Astrocyte of the cerebellum (primary cell): ENCODE data around the gene USP53.
"Not testable (repeated sequence)": the region's sequence is repeated elsewhere in the genome, so short reads cannot be mapped to it uniquely, and the experiment has no call there.

Experiments used
- DNase-seq: peaks from one replicate; pipeline ENCODE4 v3.0.0-alpha.2; 2011; ENCODE audit warnings: low read depth
- H3K4me3 ChIP-seq: 2 replicates; pipeline ENCODE4 v1.5.1; 2011; ENCODE audit warnings: mild to moderate bottlenecking, low read depth, low read length, moderate library complexity
- in situ Hi-C: cut with HindIII; loops from 2 replicates; pipeline ENCODE4 v1.10.0; 2017; ENCODE audit warnings: low sequenced_read_pairs
- TF ChIP-seq, protein P1 (sequence below): IDR thresholded peaks from 2 replicates; pipeline ENCODE4 v1.5.1; 2012; ENCODE audit warnings: low read length, low read depth, moderate library complexity, mild to moderate bottlenecking; ENCODE audit errors: missing control alignments

Gene USP53

DNA sequence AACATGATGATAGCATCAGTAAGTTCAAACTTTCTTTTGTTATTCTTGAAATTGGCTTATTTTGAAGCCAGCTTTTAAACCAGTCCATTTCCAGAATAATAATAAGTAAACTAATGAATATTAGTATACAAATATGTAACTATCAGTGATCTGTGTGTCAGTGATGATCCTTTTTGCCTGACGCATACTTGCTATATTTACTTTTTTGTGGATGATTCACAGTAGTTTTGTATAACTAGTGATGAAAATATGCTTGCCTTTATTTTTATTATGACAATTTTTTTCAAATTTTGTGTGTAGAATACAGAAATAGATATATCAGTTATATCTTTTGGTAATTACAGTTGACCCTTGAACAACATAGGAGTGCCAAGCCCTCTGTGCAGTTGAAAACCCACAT lies 49.5 kb downstream of the USP53 start:
- in situ Hi-C loops, result no loop called here
- no peak for DNase-seq
- no peak overlapping the region for H3K4me3 ChIP-seq
- TF ChIP-seq, protein P1, sequence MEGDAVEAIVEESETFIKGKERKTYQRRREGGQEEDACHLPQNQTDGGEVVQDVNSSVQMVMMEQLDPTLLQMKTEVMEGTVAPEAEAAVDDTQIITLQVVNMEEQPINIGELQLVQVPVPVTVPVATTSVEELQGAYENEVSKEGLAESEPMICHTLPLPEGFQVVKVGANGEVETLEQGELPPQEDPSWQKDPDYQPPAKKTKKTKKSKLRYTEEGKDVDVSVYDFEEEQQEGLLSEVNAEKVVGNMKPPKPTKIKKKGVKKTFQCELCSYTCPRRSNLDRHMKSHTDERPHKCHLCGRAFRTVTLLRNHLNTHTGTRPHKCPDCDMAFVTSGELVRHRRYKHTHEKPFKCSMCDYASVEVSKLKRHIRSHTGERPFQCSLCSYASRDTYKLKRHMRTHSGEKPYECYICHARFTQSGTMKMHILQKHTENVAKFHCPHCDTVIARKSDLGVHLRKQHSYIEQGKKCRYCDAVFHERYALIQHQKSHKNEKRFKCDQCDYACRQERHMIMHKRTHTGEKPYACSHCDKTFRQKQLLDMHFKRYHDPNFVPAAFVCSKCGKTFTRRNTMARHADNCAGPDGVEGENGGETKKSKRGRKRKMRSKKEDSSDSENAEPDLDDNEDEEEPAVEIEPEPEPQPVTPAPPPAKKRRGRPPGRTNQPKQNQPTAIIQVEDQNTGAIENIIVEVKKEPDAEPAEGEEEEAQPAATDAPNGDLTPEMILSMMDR, result no peak

DNA sequence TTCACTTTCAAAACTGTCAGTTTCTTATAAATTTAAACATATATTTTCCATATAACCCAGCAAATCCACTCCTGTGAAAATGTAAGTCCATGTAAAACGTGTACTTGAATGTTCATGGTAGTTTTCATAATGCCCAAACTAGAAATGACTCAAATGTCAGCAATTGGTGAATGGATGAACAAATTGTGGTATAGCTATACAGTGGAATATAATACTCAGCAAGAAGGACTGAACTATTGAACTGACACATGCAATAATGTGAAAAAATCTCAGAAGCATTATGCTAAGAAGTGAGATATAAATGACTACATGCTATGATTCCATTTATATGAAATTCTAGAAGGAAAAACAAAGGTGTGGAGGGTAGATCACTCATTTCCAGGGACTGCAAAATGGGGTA lies 52.2 kb downstream of the USP53 start:
- in situ Hi-C loops, result no loop called here
- TF ChIP-seq, protein P1, result no peak
- DNase-seq, result no peak
- no peak overlapping the region for H3K4me3 ChIP-seq

DNA sequence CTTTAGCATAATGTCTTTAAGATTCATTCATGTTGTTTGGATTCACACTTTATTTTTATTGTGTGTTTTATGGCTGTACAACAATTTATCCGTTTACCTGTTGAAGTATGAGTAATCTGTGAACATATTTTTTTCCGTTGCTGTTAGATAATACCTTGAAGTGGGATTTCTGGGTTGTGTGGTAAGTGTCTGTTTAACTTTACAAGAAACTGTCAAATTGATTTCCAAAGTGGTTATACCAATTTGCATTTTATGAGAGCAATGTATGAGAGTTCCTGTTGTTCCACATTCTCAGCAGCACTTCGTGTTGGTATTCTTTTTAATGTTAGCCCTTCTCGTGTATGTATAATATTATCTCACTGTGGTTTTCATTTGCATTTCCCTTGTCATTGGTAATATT lies 53.6 kb downstream of the USP53 start:
- TF ChIP-seq, protein P1, result no peak
- in situ Hi-C loops, result no loop called here
- DNase-seq, result no peak
- H3K4me3 ChIP-seq, result no peak overlapping the region

DNA sequence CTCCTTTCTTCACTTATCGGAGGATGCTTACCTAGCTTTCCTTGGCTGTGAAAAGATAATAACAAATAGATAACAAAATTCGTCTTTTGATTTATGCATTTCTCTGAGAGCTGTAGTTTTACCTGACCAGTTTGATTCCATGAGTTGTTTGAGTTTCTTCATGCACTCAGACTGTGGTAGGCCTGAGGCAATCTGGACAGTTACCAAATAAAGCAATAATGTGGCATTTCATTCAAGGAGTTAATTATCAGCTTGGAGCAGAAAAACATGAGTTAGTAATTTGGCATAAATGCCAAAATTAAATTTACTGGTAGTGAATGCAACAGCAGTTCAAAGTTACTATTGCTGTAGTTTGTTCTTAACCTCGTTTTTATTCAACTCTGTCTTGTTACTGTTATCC lies 56.0 kb downstream of the USP53 start:
- DNase-seq, result no peak
- in situ Hi-C loops, result no loop called here
- no peak overlapping the region for H3K4me3 ChIP-seq
- TF ChIP-seq, protein P1, result no peak

DNA sequence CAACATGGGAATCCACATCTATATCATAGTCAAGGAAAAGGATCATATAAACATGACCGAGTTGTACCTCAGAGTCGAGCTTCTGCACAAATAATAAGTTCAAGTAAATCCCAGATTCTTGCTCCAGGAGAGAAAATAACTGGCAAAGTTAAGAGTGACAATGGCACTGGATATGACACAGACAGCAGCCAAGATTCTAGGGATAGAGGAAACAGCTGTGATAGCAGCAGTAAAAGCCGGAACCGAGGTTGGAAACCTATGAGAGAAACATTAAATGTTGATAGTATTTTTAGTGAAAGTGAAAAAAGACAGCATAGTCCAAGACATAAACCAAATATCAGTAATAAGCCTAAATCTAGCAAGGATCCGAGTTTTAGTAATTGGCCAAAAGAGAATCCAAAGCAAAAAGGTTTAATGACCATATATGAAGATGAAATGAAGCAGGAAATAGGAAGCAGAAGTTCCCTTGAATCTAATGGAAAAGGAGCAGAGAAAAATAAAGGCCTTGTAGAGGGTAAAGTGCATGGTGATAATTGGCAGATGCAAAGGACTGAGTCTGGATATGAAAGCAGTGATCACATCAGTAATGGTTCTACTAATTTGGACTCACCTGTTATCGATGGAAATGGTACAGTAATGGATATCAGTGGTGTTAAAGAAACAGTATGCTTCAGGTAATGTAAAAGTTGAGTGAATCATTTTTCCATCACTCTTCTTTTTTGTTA lies 59.0 kb downstream of the USP53 start:
- TF ChIP-seq, protein P1, result no peak
- DNase-seq, result no peak
- no peak overlapping the region for H3K4me3 ChIP-seq
- in situ Hi-C loops, result no loop called here

DNA sequence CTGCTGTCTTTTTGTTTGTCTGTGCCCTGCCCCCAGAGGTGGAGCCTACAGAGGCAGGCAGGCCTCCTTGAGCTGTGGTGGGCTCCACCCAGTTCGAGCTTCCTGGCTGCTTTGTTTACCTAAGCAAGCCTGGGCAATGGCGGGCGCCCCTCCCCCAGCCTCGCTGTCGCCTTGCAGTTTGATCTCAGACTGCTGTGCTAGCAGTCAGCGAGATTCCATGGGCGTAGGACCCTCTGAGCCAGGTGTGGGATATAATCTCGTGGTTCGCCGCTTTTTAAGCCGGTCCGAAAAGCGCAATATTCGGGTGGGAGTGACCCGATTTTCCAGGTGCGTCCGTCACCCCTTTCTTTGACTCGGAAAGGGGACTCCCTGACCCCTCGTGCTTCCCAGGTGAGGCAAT lies 67.0 kb downstream of the USP53 start:
- in situ Hi-C loops, H3K4me3 ChIP-seq, DNase-seq: not testable (repeated sequence)

DNA sequence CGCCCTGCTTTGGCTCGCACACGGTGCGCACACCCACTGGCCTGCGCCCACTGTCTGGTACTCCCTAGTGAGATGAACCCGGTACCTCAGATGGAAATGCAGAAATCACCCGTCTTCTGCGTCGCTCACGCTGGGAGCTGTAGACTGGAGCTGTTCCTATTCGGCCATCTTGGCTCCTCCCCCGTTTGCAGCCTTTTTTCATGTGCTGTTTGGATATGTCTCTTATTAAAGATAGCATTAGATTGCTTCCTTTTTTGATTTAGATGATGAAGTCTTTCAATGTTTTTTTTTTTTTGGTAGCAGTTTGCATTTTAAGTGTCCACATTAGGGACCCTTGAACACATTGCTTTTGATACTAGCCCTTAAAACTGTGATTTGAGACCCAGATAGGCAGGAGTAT lies 67.4 kb downstream of the USP53 start:
- H3K4me3 ChIP-seq, DNase-seq, in situ Hi-C loops: not testable (repeated sequence)

DNA sequence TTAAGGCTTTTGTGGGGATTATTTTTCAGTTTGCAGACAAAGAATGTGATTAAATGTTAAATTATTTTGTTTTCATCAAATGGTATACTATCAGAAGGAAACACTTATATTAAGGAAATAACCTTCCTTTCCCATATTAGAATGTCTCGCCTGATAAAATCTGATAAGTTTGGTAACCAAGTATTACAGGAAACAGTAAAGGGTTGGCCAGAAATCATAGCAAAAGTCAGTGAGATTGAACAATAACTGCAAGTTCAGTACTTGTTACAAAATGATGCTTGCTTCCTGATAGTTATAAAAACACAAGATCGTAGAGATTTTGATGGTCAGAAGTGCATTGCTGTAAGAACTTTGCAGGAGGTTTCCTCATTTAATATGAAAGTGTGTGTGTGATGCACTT lies 68.9 kb downstream of the USP53 start:
- TF ChIP-seq, protein P1, result no peak
- no peak overlapping the region for H3K4me3 ChIP-seq
- DNase-seq, result no peak
- in situ Hi-C loops, result no loop called here
